Activated CD4-positive, alpha-beta T cell treated with anti-CD3 and anti-CD28 coated beads for 36 hours (primary cell): ENCODE measurements around the gene SOD3. TPM values are rescaled to one million over a fixed set of nuclear protein-coding genes. Genes with fewer than 3 reads are reported as not detected.

Experiments used
- ATAC-seq: fragments of 200-7000 bp; cut with Tn5 transposase; one replicate; pipeline ENCODE4 v1.10.0; 2021; ENCODE audit warnings: mild to moderate bottlenecking, moderate library complexity
- CTCF ChIA-PET: fragments of 350-600 bp; sonication (Branson Sonifier 250); formaldehyde crosslinking; loops from one replicate; lab custom pipeline; 2021; ENCODE audit warnings: antibody characterized with exemption; lab: Charles Lee
- POLR2A ChIA-PET: fragments of 350-600 bp; sonication (Branson Sonifier 250); formaldehyde crosslinking; loops from one replicate; lab custom pipeline; 2021; ENCODE audit warnings: antibody characterized with exemption, inconsistent platforms; lab: Charles Lee
- DNase-seq: peaks from one replicate; pipeline ENCODE4 v3.0.0-alpha.2; 2020
- H3K27ac Mint-ChIP-seq: one replicate; pipeline ENCODE4 v1.8.0; 2021; ENCODE audit warnings: mixed read lengths
- H3K27me3 Mint-ChIP-seq: one replicate; pipeline ENCODE4 v1.8.0; 2021; ENCODE audit warnings: mixed read lengths
- H3K36me3 Mint-ChIP-seq: one replicate; pipeline ENCODE4 v1.8.0; 2021; ENCODE audit warnings: low read depth, mixed read lengths
- H3K4me1 Mint-ChIP-seq: one replicate; pipeline ENCODE4 v1.8.0; 2021; ENCODE audit warnings: mixed read lengths
- H3K4me3 Mint-ChIP-seq: one replicate; pipeline ENCODE4 v1.8.0; 2021; ENCODE audit warnings: mild to moderate bottlenecking, moderate library complexity, mixed read lengths
- H3K9me3 Mint-ChIP-seq: one replicate; pipeline ENCODE4 v1.8.0; 2021; ENCODE audit warnings: low read depth, mixed read lengths
- intact Hi-C, 2 experiments: fragments of 100-400 bp; cut with DNase I in 1 of 2; cut with micrococcal nuclease in 1 of 2; formaldehyde crosslinking; loops; one replicate each; pipeline versions ENCODE4 v1.14.2 to v1.15.1; 2022 to 2024; cut with DNase I, micrococcal nuclease
- total RNA-seq, 2 experiments: library from RNA; stranded (reverse); gene quantifications; one replicate each; pipeline ENCODE4 v1.2.3, GENCODE V29; 2021

Gene SOD3
- total RNA-seq, 2 experiments from 2014 or later: not detected

DNA sequence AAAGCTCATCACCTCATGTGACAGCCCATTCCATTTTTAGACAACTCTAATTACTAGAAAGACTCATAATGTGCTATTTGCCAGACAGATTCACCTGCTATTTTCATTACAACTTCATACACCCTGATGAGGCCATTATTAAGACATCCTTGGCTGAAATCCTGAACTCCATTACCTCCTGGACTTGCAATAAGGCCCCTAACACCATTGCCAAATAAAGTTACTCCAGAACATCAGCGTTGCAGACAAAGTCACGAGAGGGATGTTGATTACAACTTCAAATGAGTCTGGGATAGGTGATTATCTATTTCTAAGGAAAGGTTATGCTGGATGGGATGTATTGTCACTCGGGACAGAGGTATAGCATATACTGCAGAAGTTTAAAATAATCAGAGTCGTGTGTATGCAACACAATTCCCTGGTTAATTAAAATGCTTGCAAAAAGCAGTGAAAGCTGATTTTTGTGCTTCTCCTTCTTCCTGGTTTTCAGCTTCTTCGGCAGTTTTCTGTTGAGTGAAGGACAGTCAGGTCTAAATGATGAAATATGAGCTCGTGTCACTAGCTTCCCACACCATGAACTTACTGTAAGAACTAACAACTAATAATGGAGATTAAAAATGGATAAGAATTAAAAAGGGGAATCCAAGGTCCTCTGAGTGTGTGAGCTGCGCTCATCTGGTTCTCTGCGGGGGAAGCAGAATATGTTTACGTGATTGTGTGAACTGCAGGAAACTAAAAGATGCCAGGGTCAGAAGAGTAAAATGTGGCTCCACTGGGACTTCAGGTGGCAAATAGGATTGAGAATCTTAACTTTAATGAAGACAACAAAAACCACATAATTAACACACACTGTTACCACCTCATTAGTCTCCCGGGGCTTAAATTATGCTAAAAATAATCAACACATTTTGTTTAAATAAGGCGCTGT lies 17.6 kb upstream of the SOD3 start:
- no peak overlapping the region for H3K27ac Mint-ChIP-seq
- H3K9me3 Mint-ChIP-seq: no peaks in the 10 kb centered on the region
- ChIA-PET CTCF (no interaction called here), POLR2A (no interaction called here)
- no peak overlapping the region for H3K4me3 Mint-ChIP-seq
- no peaks in the 10 kb centered on the region for H3K36me3 Mint-ChIP-seq
- H3K4me1 Mint-ChIP-seq: no peaks in the 10 kb centered on the region
- ATAC-seq: no peak
- DNase-seq: no peak
- H3K27me3 Mint-ChIP-seq: peaks cover 8% of the 10 kb centered on the region
- intact Hi-C loops: no loop called here

DNA sequence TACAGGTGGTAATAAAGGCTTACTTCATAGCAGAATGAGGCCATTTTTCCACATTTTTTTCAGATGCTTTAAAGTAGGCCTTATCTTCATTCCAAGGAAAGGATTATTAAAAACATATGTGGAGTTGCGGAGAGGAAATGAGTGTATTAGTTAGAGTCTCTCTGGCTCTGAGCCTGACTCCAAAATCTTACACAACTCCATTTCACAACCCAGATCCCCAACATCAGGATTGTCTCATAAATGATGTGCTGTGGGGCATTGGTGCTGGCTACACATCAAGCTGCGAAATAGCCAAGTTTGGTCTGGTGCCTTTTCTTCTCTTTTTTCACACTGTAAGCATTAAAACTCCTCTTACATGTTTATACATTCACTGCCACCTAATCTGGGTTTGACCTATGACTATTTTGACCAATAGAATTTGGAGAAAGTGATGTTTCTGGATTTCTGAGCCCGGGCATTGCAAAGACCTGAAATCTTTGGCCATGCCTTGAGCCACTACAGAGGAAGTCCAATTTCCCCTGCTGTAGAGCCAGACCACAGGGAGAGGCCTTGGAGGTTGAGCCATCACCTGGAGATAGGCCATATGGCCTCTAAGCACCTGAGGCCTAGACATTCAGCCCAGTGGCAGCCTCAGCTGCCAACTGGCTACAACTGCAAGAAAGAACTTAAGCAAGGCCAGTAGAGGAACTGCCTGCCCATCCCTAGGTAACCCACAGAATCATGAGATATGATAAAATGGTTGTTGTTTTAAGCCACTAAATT lies 16.7 kb upstream of the SOD3 start:
- POLR2A ChIA-PET: no interaction called here
- CTCF ChIA-PET: no interaction called here
- Mint-ChIP-seq H3K9me3 (no peaks in the 10 kb centered on the region), H3K36me3 (no peaks in the 10 kb centered on the region), H3K4me1 (no peaks in the 10 kb centered on the region), H3K27ac (no peak overlapping the region), H3K4me3 (no peak overlapping the region), H3K27me3 (peaks cover 9% of the 10 kb centered on the region)
- intact Hi-C loops: no loop called here
- ATAC-seq (no peak), DNase-seq (no peak)

GRCh38 chr4:24780936-24781495 lies 14.4 kb upstream of the SOD3 start:
- DNase-seq (no peak), ATAC-seq (no peak)
- no peaks in the 10 kb centered on the region for H3K9me3 Mint-ChIP-seq
- ChIA-PET POLR2A (no interaction called here), CTCF (no interaction called here)
- H3K4me1 Mint-ChIP-seq: no peaks in the 10 kb centered on the region
- no peak overlapping the region for H3K4me3 Mint-ChIP-seq
- H3K27me3 Mint-ChIP-seq: peaks cover 5% of the 10 kb centered on the region
- intact Hi-C loops: no loop called here
- H3K36me3 Mint-ChIP-seq: no peaks in the 10 kb centered on the region
- H3K27ac Mint-ChIP-seq: no peak overlapping the region

DNA sequence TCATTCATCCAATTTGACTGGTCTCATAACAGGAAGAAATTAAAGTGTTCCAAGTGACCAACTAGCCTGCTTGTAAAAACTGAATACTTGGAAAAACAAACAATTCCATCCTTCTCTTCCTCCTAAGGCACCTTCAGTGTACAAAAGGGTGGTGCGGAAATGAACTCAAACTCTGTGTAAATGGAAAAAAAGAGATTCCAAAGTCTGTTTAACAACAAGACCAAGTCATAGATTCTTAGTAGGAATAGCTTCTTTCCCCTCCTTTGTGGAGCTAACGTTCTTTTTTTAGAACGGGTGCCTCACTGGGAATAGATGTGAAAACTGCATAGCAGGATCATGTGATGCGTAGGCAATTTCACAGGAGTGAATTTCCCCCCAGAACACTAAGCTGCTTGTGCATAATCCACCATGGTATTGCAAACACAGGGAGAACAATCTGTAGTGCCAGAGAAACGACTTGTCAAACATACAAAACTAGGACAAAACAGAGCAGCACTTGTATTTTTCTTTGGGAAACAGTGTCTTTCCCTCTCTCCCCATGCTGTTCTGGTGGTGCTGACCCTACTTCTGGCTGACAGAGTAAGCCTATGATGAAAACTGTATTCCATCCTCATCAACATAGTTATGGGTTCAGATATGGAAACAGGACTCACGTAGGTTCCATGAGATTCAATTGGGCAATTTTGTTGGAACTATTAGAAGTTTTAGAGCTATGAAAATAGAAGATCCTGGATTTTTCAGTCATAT lies 13.2 kb upstream of the SOD3 start:
- H3K27me3 Mint-ChIP-seq: peaks cover 5% of the 10 kb centered on the region
- H3K9me3 Mint-ChIP-seq: no peaks in the 10 kb centered on the region
- no peaks in the 10 kb centered on the region for H3K4me1 Mint-ChIP-seq
- DNase-seq: no peak
- H3K36me3 Mint-ChIP-seq: no peaks in the 10 kb centered on the region
- no peak overlapping the region for H3K27ac Mint-ChIP-seq
- H3K4me3 Mint-ChIP-seq: no peak overlapping the region
- intact Hi-C loops: no loop called here
- ChIA-PET CTCF (no interaction called here), POLR2A (no interaction called here)
- no peak for ATAC-seq

DNA sequence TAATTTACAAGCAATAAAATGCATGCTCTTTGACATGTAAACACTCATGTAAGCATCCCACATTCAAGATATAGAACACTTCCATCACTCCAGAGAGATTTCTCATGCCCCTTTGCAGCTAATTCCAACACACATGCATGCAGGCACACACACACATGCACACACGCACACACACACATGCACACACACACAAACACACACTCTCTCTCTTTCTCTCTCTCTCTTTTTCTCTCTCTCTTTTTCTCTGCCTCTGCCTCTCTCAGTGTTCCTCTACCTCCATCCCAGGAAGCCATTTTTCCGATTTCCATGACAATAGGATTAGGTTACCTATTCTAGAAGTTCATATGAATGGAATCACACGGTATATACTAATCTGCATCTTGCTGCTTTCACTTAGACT lies 11.9 kb upstream of the SOD3 start:
- ATAC-seq: no peak
- no peak for DNase-seq
- peaks cover 3% of the 10 kb centered on the region for H3K9me3 Mint-ChIP-seq
- ChIA-PET CTCF (interaction anchor here (0.8 kb wide), 1 partner anchor 18 kb away, joined by 4 read pairs; no protein-coding TSS in a partner anchor), POLR2A (no interaction called here)
- no peaks in the 10 kb centered on the region for H3K4me1 Mint-ChIP-seq
- no peak overlapping the region for H3K4me3 Mint-ChIP-seq
- no peak overlapping the region for H3K27ac Mint-ChIP-seq
- intact Hi-C loops: no loop called here
- no peaks in the 10 kb centered on the region for H3K36me3 Mint-ChIP-seq
- H3K27me3 Mint-ChIP-seq: peaks cover 4% of the 10 kb centered on the region

DNA sequence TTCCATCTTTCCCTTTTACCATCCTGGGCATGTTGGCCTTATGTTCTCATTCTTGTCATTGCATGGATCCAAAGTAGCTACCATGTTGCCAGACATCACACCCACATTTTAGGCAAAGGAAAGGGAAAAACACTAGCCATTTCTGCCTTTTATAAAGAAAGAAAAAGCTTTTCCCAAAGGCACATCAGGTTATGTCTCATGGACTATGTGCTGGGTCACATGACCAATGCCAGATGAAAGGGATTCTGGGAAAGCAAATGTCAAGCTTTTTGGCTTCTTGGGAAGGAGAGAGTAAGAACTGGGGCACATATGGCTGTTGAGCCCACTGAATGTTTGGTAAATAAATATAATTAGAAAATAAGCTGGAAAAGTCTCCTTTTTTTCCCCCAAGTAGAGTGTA lies 4.3 kb upstream of the SOD3 start:
- H3K36me3 Mint-ChIP-seq: no peaks in the 10 kb centered on the region
- POLR2A ChIA-PET: no interaction called here
- ATAC-seq: no peak
- no peak overlapping the region for H3K4me3 Mint-ChIP-seq
- DNase-seq: no peak
- H3K27ac Mint-ChIP-seq: no peak overlapping the region
- no peaks in the 10 kb centered on the region for H3K4me1 Mint-ChIP-seq
- CTCF ChIA-PET: no interaction called here
- H3K9me3 Mint-ChIP-seq: peaks cover 6% of the 10 kb centered on the region
- peaks cover 15% of the 10 kb centered on the region for H3K27me3 Mint-ChIP-seq
- intact Hi-C loops: no loop called here

DNA sequence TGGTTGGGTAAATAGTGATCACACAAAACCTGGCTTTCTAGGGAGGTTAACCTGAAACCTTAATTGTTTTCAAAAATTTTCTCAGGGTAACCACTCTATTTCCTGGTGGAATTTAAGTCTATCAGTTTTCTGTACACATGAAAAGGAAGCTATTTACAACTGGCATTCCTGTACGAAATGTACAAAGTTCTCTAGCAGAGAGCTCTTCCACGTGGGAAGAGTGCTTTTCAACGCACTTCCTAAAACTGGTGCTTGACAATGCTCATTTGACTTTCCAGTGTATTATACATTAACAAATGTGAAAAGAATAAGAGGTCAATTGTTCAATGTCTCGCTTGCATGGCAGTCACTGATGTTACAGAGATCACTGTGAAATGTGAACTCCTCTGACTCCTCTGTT lies 2.8 kb upstream of the SOD3 start:
- DNase-seq (no peak), ATAC-seq (no peak)
- no peak overlapping the region for H3K4me3 Mint-ChIP-seq
- peaks cover 15% of the 10 kb centered on the region for H3K27me3 Mint-ChIP-seq
- no peaks in the 10 kb centered on the region for H3K36me3 Mint-ChIP-seq
- intact Hi-C loops: no loop called here
- no peak overlapping the region for H3K27ac Mint-ChIP-seq
- CTCF ChIA-PET: interaction anchor here (0.5 kb wide), 1 partner anchor 97 kb away, joined by 3 read pairs; no protein-coding TSS in a partner anchor
- POLR2A ChIA-PET: no interaction called here
- peaks cover 6% of the 10 kb centered on the region for H3K9me3 Mint-ChIP-seq
- no peaks in the 10 kb centered on the region for H3K4me1 Mint-ChIP-seq

- CTCF ChIA-PET: no interaction called here
- H3K4me3 Mint-ChIP-seq: no peak overlapping the region
- intact Hi-C loops: no loop called here
- H3K9me3 Mint-ChIP-seq: peaks cover 4% of the 10 kb centered on the region
- no peak overlapping the region for H3K27ac Mint-ChIP-seq
- no peaks in the 10 kb centered on the region for H3K36me3 Mint-ChIP-seq
- no peaks in the 10 kb centered on the region for H3K4me1 Mint-ChIP-seq
- H3K27me3 Mint-ChIP-seq: peaks cover 20% of the 10 kb centered on the region
- DNase-seq (no peak), ATAC-seq (no peak)
- POLR2A ChIA-PET: no interaction called here
These were observed 2.0 kb upstream of the SOD3 start for GRCh38 chr4:24793219-24794005.

- no peak for ATAC-seq
- H3K4me1 Mint-ChIP-seq: no peaks in the 10 kb centered on the region
- H3K9me3 Mint-ChIP-seq: peaks cover 2% of the 10 kb centered on the region
- no peaks in the 10 kb centered on the region for H3K36me3 Mint-ChIP-seq
- ChIA-PET CTCF (no interaction called here), POLR2A (no interaction called here)
- no peak overlapping the region for H3K27ac Mint-ChIP-seq
- H3K27me3 Mint-ChIP-seq: peaks cover 26% of the 10 kb centered on the region
- no peak overlapping the region for H3K4me3 Mint-ChIP-seq
- no peak for DNase-seq
- intact Hi-C loops: no loop called here
These were observed 1.3 kb upstream of the SOD3 start for GRCh38 chr4:24794051-24794450.

DNA sequence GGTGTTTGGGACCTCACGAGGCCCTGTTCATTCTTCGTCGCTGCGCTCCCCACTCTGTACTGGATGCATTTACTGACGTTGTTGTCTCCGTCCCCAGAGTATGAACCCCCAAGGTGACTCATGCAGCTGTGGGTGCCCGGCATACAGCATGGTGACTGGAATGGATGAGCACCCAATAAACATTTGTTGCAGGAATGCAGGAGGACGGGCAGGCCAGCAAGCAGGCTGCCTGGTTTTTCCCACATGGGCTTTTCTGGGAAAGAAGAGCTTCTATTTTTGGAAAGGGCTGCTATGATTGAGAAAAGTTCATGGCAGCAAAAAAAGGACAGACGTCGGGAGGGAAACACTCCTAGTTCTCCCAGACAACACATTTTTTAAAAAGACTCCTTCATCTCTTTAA lies 893 bp upstream of the SOD3 start:
- CTCF ChIA-PET: no interaction called here

More for the DNA sequence above, 893 bp upstream of the SOD3 start:
- no peak overlapping the region for H3K4me3 Mint-ChIP-seq
- intact Hi-C loops: no loop called here
- DNase-seq: no peak
- H3K9me3 Mint-ChIP-seq: no peaks in the 10 kb centered on the region
- H3K36me3 Mint-ChIP-seq: no peaks in the 10 kb centered on the region
- peaks cover 26% of the 10 kb centered on the region for H3K27me3 Mint-ChIP-seq
- no peaks in the 10 kb centered on the region for H3K4me1 Mint-ChIP-seq
- no peak overlapping the region for H3K27ac Mint-ChIP-seq
- POLR2A ChIA-PET: no interaction called here
- ATAC-seq: no peak
